ENCODE data around the gene LAYN. TPM values are rescaled to one million over a fixed set of nuclear protein-coding genes. Genes with fewer than 3 reads are reported as not detected.

Gene LAYN
- total RNA-seq, 1 donor, result 66.5 TPM

DNA sequence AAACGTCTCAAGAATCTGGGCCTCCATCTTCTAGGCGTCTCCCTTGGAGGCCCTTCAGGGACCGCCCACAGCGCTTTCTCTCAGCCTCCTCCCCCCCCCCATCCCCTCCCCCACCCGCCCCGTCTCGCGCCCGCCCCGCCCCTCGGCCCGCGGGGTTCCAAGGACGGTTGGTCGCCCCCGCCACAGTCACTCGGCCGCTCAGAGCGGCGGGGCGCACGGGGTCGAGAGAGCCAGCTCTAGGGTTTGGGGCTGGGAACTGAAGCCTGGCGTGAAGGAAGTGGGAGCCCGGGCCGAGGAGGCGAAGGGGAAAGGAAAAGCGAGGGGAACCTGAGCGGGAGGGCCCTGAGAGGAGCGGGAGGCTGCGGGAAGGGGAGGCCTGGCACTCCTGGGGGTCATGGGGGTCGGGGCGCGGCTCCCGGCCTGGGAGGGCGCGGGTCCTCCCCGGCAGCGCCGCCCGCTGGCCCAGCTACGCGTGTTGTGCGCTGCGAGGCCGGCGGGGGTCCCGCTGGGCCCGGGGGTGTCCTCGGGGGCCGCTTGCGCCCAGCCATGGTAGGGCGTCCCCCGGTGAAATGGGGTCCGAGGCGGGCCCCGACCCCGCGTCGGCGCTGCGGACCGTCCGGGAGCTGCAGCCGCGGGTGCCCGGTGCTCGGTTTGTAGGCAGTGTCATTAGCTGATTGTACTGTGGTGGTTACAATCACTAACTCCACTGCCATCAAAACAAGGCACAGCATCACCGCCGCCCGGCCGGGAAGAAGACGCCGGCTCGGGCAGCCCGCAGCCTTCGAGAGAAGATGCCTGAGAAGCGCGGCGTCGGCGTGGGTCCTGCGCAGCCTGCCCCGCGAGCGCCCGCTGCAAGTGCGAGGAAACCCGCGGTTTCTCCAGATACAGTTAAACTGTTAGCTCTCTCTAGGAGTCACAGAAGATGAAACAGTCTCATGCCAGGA lies 28.0 kb upstream of the LAYN start, which contains the start of gene BTG4:
Gene BTG4, minus strand, starts transcription at position 91 of the 944 bp plus-strand sequence. CDS start 13,610 bp downstream, outside the sequence.
- TF ChIP-seq CTCF (IDR thresholded peaks at IDR 0.05; ENCODE audit: insufficient read depth, low read depth, low read length), result no peak
- DNase-seq (ENCODE audit: low read depth), result no peak
- H3K4me3 ChIP-seq (ENCODE audit: low read depth, low read length), result peak within 1 kb of the TSS; percentile 50

GRCh38 chr11:111513240-111513605 lies 27.3 kb upstream of the LAYN start:
- H3K4me3 ChIP-seq (ENCODE audit: low read depth, low read length), result no peak overlapping the region
- no peak for TF ChIP-seq CTCF (IDR thresholded peaks at IDR 0.05; ENCODE audit: insufficient read depth, low read depth, low read length)
- no peak for DNase-seq (ENCODE audit: low read depth)

DNA sequence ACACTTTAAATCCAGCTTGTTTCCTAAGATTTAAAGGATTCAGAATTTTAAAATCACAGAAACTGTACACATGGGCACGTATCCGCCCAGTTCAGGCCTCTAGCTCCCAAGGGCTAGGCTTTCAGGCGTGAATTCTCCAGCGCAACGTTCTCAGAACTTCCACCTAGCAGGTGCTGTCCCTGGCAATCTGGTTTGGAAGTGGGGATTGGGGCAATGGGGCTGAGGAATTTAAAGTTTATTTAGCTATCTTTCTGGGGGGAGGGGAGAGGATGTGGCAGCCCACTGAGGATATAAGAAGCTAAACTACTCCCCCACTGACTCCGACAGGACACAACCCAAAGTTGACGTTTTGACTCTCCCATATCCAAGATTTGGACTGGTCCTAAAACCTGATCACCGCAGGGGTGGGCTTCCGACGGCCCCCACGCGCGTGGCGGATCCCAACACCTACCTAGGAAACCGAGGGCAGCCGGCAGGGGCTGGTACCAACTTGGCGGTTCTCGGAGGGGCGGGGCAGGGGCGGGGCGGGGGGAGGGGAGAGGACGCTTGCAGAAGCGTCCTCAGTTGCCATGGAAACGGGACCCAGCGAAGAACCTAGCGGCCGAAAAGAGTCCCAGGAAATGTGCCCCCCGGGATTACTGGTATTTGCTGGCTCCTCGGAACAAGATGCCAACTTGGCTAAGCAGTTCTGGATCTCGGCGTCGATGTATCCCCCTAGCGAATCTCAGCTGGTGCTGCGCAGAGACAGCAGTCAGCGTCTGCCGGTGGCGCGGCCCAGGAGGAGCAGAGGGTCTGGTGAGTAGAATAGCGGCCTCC lies 26.1 kb upstream of the LAYN start, which contains the start of gene HOATZ:
Gene HOATZ, plus strand, starts transcription at position 563 of the 816 bp plus-strand sequence. Its CDS starts 7 bp downstream, at position 570.
- TF ChIP-seq CTCF (IDR thresholded peaks at IDR 0.05; ENCODE audit: insufficient read depth, low read depth, low read length), result peak; percentile 5
- H3K4me3 ChIP-seq (ENCODE audit: low read depth, low read length), result no peak within 1 kb of the TSS
- DNase-seq (ENCODE audit: low read depth), result no peak

DNA sequence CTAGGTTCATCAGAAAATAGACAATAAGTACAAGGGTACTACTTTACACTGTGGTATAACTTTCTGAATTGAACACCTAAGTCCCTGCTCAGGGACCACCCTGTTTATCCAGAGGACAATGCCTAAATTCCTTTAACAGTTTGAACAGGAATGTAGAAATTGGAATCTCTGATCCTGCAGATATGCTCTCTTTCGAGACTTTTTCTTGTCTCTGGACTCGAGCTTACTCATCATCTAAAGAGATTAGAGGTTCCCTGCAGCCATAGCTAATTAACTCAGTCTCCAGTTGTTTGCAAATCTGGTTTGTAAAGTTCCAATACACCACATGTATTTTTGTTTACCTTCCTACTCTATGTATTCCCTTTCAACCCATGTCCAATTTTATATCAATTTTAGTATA lies 24.9 kb upstream of the LAYN start:
- no peak for DNase-seq (ENCODE audit: low read depth)
- no peak overlapping the region for H3K4me3 ChIP-seq (ENCODE audit: low read depth, low read length)
- TF ChIP-seq CTCF (IDR thresholded peaks at IDR 0.05; ENCODE audit: insufficient read depth, low read depth, low read length), result no peak

DNA sequence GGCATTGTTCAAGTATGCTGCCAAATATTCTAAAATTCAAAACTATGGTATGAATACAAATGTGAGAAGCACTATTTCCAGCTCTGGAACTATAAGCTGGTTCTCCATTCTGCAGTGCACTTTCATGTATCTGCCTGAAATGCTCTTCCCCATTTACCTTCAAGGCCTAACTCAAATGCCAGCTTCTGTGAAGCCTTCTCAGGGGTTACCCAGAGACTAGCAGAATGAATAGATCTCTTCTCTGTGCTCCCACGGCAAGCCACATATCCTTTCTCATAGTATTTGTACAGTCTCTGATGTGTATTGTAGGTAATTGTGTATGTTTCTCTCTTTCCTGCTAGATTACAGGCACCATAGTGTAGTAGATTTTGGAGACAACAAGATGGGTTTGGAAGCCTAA lies 21.9 kb upstream of the LAYN start:
- no peak overlapping the region for H3K4me3 ChIP-seq (ENCODE audit: low read depth, low read length)
- no peak for TF ChIP-seq CTCF (IDR thresholded peaks at IDR 0.05; ENCODE audit: insufficient read depth, low read depth, low read length)
- DNase-seq (ENCODE audit: low read depth), result no peak

GRCh38 chr11:111520560-111520959 lies 20.0 kb upstream of the LAYN start:
- TF ChIP-seq CTCF (IDR thresholded peaks at IDR 0.05; ENCODE audit: insufficient read depth, low read depth, low read length), result no peak
- DNase-seq (ENCODE audit: low read depth), result peak; percentile 9
- H3K4me3 ChIP-seq (ENCODE audit: low read depth, low read length), result no peak overlapping the region

Measured in fibroblast of villous mesenchyme (primary cell).